KBM-7 (cell line): ENCODE data around the gene TP53I13.
A peak's percentile ranks its signal among the peaks of the same experiment; 100 is the strongest.
"Not testable (repeated sequence)": the region's sequence is repeated elsewhere in the genome, so short reads cannot be mapped to it uniquely, and the experiment has no call there.

Experiments used
- DNase-seq: peaks from one replicate; pipeline ENCODE4 v3.0.0-alpha.2; 2015
- in situ Hi-C: fragments of 300-500 bp; cut with MboI; formaldehyde crosslinking; loops from 2 replicates; pipeline ENCODE4 v1.14.3; 2020; ENCODE audit warnings: low sequenced_read_pairs, low pct_unique_long_range_greater_than_20kb, mixed read lengths

The TP53I13 gene, protein sequence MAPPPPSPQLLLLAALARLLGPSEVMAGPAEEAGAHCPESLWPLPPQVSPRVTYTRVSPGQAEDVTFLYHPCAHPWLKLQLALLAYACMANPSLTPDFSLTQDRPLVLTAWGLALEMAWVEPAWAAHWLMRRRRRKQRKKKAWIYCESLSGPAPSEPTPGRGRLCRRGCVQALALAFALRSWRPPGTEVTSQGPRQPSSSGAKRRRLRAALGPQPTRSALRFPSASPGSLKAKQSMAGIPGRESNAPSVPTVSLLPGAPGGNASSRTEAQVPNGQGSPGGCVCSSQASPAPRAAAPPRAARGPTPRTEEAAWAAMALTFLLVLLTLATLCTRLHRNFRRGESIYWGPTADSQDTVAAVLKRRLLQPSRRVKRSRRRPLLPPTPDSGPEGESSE

GRCh38 chr17:29568331-29569244 is at the start of gene TP53I13:
TSS of gene TP53I13 (plus strand) at chr17:29568701. CDS start at chr17:29568759, 58 bp downstream.
- in situ Hi-C loops = loop anchor here (25.0 kb wide), 1 partner anchor 431 kb away; no protein-coding TSS in a partner anchor
- DNase-seq = peak; percentile 79

DNA sequence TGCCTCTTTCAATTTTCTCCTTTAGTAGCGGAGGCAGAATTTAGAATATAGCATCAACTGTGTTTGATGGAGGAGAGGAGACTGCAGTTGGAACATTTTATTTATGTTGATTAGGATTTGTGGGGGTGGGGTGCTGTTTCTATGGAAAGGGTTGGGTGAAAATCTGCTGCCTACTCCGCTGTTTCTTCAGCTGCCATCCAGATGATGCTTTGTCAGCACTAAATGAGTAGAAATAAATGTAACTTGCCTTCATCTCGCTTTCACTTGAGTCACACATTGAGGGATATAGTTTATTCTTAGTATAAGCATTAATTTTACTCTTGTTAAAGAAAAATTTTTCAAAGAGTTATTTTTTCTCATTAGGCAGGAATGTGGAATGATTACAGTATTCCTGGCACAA is 43.8 kb upstream of the TP53I13 start:
- DNase-seq = no peak
- in situ Hi-C loops = loop anchor here (25.0 kb wide), 1 partner anchor 162 kb away; no protein-coding TSS in a partner anchor

- no peak for DNase-seq
- in situ Hi-C loops = loop anchor here (25.0 kb wide), 1 partner anchor 164 kb away; no protein-coding TSS in a partner anchor
These were observed 42.2 kb upstream of the TP53I13 start for GRCh38 chr17:29526322-29526721.

- in situ Hi-C loops = loop anchor here (25.0 kb wide), 1 partner anchor 172 kb away; no protein-coding TSS in a partner anchor
These were observed 34.5 kb upstream of the TP53I13 start for GRCh38 chr17:29533976-29534375.

DNA sequence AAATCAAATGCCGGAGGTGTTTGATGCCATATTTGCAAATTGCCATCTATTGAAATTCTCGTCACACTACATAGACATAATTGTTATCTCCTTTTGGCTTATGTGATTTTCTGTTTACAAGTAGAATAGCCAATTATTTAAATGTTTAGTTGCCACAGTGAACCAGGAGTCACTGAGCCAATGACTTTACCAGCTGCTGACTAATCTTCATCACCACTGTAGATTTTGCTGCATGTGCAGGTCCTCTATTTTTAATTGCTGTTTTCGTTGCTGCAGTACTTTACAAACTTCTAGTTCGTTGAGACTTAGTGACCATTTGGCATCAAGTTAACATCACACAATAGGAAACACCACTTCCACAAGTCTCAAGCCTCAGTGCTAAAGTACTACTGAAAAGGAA is 24.4 kb upstream of the TP53I13 start:
- in situ Hi-C loops = loop anchor here (25.0 kb wide), 1 partner anchor 182 kb away; no protein-coding TSS in a partner anchor
- no peak for DNase-seq

More at GRCh38 chr17:29533976-29534375, 34.5 kb upstream of the TP53I13 start:
- no peak for DNase-seq

DNA sequence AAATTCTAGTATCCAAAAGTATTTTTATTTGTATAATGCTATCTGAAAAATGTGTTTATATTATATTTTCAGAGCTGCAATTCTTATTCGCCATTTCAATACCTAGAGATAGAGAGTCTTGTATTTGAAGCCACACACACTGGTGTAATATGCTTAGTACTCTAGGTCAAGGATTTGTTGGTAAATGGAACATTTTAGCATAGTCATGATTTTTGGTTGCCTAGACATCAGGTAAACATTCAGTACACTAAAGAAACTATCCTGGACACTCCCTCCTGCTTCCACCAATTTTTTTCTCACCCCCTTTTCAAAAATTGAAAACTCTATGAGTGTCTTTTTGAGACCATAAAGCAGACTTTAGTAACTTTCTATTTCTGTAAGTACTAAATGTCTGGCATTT is 22.4 kb upstream of the TP53I13 start:
- no peak for DNase-seq
- in situ Hi-C loops = loop anchor here (25.0 kb wide), 1 partner anchor 184 kb away; no protein-coding TSS in a partner anchor

GRCh38 chr17:29546830-29547229 is 21.7 kb upstream of the TP53I13 start:
- in situ Hi-C loops = loop anchor here (25.0 kb wide), 1 partner anchor 185 kb away; no protein-coding TSS in a partner anchor
- DNase-seq = no peak

- in situ Hi-C loops = loop anchor here (25.0 kb wide), 1 partner anchor 187 kb away; no protein-coding TSS in a partner anchor
- no peak for DNase-seq
These were observed 19.2 kb upstream of the TP53I13 start for GRCh38 chr17:29549177-29549923.

- in situ Hi-C loops = loop anchor here (25.0 kb wide), 1 partner anchor 419 kb away; no protein-coding TSS in a partner anchor
- no peak for DNase-seq
These were observed 12.7 kb upstream of the TP53I13 start for GRCh38 chr17:29555840-29556239.

GRCh38 chr17:29557085-29557738 is 11.3 kb upstream of the TP53I13 start:
- peak; percentile 33 for DNase-seq
- in situ Hi-C loops = loop anchor here (25.0 kb wide), 1 partner anchor 420 kb away; no protein-coding TSS in a partner anchor

DNA sequence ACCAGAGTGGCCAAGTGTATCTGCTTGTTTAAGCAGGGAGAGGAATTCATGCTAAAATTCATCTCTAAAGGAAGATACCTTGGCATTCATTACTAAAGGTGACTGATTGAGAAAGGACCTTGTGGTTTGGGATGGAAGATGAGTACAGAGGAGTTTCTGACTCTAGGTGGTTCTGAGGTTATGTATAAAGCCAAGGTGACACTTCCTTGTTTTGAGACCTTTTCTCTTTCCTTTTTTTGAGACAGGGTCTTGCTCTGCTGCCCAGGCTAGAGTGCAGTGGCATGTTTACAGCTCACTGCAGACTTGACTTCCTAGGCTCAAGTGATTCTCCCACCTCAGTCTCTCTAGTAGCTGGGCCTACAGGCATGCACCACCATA is 10.8 kb upstream of the TP53I13 start:
- no peak for DNase-seq
- in situ Hi-C loops = loop anchor here (25.0 kb wide), 1 partner anchor 420 kb away; no protein-coding TSS in a partner anchor

- in situ Hi-C loops = loop anchor here (25.0 kb wide), 1 partner anchor 421 kb away; no protein-coding TSS in a partner anchor
These were observed 10.4 kb upstream of the TP53I13 start for GRCh38 chr17:29558139-29558538.

DNA sequence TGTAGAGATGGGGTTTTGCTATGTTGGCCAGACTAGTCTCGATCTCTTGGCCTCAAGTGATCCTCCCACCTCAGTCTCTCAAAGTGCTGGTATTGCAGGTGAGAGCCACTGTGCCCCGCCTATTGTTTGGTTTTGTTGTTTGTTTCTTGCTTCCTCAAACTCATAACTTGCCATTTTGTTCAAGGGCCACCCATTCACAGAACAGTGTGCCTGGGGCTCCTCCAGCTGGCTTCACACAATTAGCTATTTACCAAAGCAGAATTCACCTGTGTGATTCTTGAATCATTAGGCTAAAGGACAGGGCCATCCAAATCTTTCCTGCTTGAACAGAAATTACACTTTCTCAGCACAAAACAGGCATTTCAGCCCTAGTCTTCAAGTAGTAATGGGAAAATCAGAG is 8.9 kb upstream of the TP53I13 start:
- no peak for DNase-seq
- in situ Hi-C loops = loop anchor here (25.0 kb wide), 1 partner anchor 422 kb away; no protein-coding TSS in a partner anchor

More at GRCh38 chr17:29558139-29558538, 10.4 kb upstream of the TP53I13 start:
- DNase-seq = not testable (repeated sequence)

DNA sequence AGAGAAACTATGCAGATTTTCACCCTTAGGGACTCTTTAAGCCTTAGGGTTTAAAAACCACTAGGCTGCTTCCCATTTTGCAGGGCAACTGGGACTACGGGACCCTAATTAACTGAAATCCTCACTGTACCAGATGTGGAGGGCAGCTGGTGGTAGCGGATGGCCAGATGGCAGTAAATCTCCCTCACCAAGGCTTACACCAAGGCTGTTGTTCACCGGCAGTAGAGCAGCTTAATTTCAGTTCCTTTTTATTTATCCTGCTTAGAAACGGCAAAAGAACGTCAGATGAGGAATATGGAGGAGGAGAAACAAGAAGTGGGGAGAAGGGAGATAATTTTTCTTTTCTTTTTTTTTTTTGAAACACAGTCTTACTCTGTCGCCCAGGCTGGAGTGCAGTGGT is 8.2 kb upstream of the TP53I13 start:
- in situ Hi-C loops = loop anchor here (25.0 kb wide), 1 partner anchor 423 kb away; no protein-coding TSS in a partner anchor
- DNase-seq = peak; percentile 64

- in situ Hi-C loops = loop anchor here (25.0 kb wide), 1 partner anchor 425 kb away; no protein-coding TSS in a partner anchor
- DNase-seq = peak; percentile 32
These were observed 6.7 kb upstream of the TP53I13 start for GRCh38 chr17:29561554-29562517.

DNA sequence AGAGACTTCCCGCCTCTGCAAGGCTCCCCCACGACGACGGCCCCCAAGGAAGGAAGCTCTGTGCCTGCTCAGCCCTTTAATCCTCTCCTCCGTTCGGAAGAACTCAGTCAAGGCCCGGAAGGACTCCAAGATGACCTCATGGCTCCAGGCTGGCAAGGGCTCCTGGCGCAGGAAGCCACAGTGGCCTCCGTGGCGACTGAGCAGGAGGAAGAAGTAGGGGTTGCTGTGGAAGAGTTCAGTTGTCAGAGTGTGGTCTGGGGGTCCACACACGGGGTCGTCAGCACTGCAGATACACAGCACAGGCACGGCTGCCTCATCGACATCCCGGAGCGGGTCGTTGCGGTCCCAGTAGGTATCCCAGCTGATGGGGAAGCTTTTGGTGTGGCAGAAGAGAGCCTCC is 5.9 kb upstream of the TP53I13 start:
- no peak for DNase-seq
- in situ Hi-C loops = loop anchor here (25.0 kb wide), 1 partner anchor 425 kb away; no protein-coding TSS in a partner anchor
